ENCODE data around the gene SHE. TPM values are rescaled to one million over a fixed set of nuclear protein-coding genes. Genes with fewer than 3 reads are reported as not detected.

SHE gene
- total RNA-seq, 4 donors from 2014 or later: 11.6 to 55.0 (median 25.8) TPM

- TF ChIP-seq CTCF (IDR thresholded peaks at IDR 0.05; ENCODE audit: low read depth): no peak
Measured at GRCh38 chr1:154527192-154527591, 25.0 kb upstream of the SHE start.

GRCh38 chr1:154524881-154525280, 22.7 kb upstream of the SHE start:
- TF ChIP-seq CTCF (IDR thresholded peaks at IDR 0.05; ENCODE audit: low read depth): no peak

DNA sequence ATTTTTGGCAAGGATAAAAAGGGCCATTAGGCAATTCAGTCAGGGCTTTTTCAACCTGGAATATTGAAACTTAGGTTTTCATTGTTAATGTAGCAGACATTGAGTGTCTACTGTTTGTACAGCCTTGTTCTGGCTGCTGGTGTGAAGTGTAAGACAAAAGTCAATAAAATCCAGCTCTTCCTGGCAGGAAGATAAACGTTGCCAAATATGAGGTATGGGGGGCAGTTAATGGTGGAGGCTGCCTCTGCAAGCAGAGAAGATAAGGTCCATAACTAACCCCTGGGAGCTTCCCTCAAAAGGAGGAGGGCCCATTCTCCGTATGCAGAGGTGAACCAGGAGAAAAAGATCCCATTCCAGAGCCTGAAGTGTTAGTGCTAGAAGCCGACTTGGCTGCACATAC, 19.5 kb upstream of the SHE start:
- no peak for TF ChIP-seq CTCF (IDR thresholded peaks at IDR 0.05; ENCODE audit: low read depth)

DNA sequence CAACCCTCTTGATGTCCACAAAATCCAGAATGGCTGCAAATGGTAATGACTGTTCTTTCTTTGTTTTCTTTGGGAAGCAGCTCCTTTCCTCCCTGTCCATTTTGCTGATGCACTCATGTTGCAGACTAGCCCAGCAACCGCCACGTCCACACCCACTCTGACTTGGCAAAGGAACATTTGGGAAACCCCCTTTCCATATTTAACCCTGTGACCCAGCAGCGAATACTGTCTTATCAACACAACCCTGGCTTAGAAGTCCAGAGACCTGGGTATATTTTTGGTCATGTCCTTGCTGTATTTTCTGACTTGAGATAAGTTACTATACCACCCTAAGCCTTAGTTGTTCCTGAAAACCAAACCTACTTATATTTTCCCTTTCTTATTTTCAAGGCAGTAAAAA, 18.1 kb upstream of the SHE start:
- no peak for TF ChIP-seq CTCF (IDR thresholded peaks at IDR 0.05; ENCODE audit: low read depth)

DNA sequence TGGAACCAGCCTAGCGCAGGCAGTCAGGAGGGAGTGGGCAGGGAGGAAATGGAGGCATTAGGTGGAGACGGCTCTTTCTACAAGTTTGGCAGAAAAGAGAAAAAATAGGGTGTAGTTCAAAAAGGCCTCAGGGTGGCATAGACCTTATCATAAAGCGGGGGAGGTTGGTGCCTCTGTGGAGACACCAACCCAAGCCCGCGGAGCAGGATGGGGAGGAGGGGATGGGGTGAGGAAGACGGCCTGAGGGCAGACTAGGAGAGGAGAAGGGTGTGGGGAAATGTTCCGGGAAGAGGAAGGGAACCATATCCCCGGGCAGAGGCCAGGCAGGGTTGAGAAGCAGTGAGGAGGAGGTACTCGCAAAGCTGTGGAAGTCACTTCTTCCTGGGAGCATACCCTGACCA, 17.4 kb upstream of the SHE start:
- TF ChIP-seq CTCF (IDR thresholded peaks at IDR 0.05; ENCODE audit: low read depth): no peak

DNA sequence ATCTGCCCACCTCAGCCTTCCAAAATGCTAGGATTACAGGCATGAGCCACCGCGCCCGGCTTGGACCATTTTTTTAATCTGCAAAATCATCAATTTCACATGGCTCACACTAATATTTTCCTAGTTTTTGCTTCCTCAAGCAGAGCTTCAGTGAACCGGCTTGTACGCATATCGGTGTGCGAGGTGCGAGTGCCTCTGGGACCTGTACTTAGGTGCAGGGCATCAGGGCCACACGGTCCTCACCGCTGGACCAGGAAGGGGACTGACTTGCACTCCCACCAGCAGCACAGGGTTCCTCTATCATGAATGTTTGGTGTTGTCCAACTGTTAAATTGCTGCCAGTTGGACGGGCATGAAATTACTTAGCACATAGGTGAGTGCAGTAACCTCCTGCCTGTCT, 15.4 kb upstream of the SHE start:
- TF ChIP-seq CTCF (IDR thresholded peaks at IDR 0.05; ENCODE audit: low read depth): no peak

- TF ChIP-seq CTCF (IDR thresholded peaks at IDR 0.05; ENCODE audit: low read depth): no peak
Measured at GRCh38 chr1:154514066-154514553, 11.9 kb upstream of the SHE start.

All from subcutaneous adipose tissue (tissue), 4 donors.